ENCODE data around the gene PRDM8. TPM values are rescaled to one million over a fixed set of nuclear protein-coding genes. Genes with fewer than 3 reads are reported as not detected.

Gene PRDM8
- total RNA-seq, 4 donors from 2014 or later = 24.1 to 63.5 (median 34.3) TPM

GRCh38 chr4:80252427-80252826 lies 55.1 kb downstream of the PRDM8 start:
- H3K27me3 ChIP-seq = peaks cover 0 to 3% (median 0%) of the 10 kb centered on the region in 4 donors
- H3K36me3 ChIP-seq = no peaks in the 10 kb centered on the region
- no peak for DNase-seq (ENCODE audit: extremely low spot score)
- H3K4me3 ChIP-seq = no peak overlapping the region
- intact Hi-C loops (cut with DNase I) = no loop called here
- H3K9me3 ChIP-seq = no peaks in the 10 kb centered on the region
- no peak overlapping the region for H3K27ac ChIP-seq (replicated peaks in 1 of 4)
- no peaks in the 10 kb centered on the region for H3K4me1 ChIP-seq
- TF ChIP-seq POLR2AphosphoS5 (IDR thresholded peaks at IDR 0.05) = no peak
- no peak for TF ChIP-seq POLR2A (IDR thresholded peaks at IDR 0.05; ENCODE audit: low read depth)
- no peak for TF ChIP-seq EP300 (IDR thresholded peaks at IDR 0.05)
- no peak for TF ChIP-seq CTCF (IDR thresholded peaks at IDR 0.05)

GRCh38 chr4:80252953-80253352 lies 55.6 kb downstream of the PRDM8 start:
- no peaks in the 10 kb centered on the region for H3K9me3 ChIP-seq
- H3K27ac ChIP-seq (replicated peaks in 1 of 4) = no peak overlapping the region
- H3K4me1 ChIP-seq = no peaks in the 10 kb centered on the region
- intact Hi-C loops (cut with DNase I) = no loop called here
- H3K27me3 ChIP-seq = peaks cover 0 to 3% (median 0%) of the 10 kb centered on the region in 4 donors
- no peak for DNase-seq (ENCODE audit: extremely low spot score)
- no peak overlapping the region for H3K4me3 ChIP-seq
- no peaks in the 10 kb centered on the region for H3K36me3 ChIP-seq
- TF ChIP-seq EP300 (IDR thresholded peaks at IDR 0.05) (no peak), CTCF (IDR thresholded peaks at IDR 0.05) (no peak), POLR2AphosphoS5 (IDR thresholded peaks at IDR 0.05) (no peak), POLR2A (IDR thresholded peaks at IDR 0.05; ENCODE audit: low read depth) (no peak)

GRCh38 chr4:80253510-80253909 lies 56.2 kb downstream of the PRDM8 start:
- no peaks in the 10 kb centered on the region for H3K9me3 ChIP-seq
- intact Hi-C loops (cut with DNase I) = no loop called here
- H3K36me3 ChIP-seq = no peaks in the 10 kb centered on the region
- no peak overlapping the region for H3K27ac ChIP-seq (replicated peaks in 1 of 4)
- peaks cover 0 to 3% (median 0%) of the 10 kb centered on the region in 4 donors for H3K27me3 ChIP-seq
- TF ChIP-seq EP300 (IDR thresholded peaks at IDR 0.05) (no peak), POLR2AphosphoS5 (IDR thresholded peaks at IDR 0.05) (no peak), POLR2A (IDR thresholded peaks at IDR 0.05; ENCODE audit: low read depth) (no peak), CTCF (IDR thresholded peaks at IDR 0.05) (no peak)
- no peaks in the 10 kb centered on the region for H3K4me1 ChIP-seq
- WGBS = 67% methylated on average over 4 of the region's 4 CpGs
- no peak overlapping the region for H3K4me3 ChIP-seq
- DNase-seq (ENCODE audit: extremely low spot score) = no peak

Other genes with a start within 250 kb of the PRDM8 start
- 100 to 1,000 TPM; 319 to 518 (median 329) TPM for gene ANTXR2, start 124.3 kb upstream of the PRDM8 start, total RNA-seq
- 1 to 10 TPM; 1.2 to 4.2 (median 2.0) TPM for gene FGF5, start 69.2 kb downstream of the PRDM8 start, total RNA-seq
- 1 to 10 TPM in 2 of 4 donors, under 1 TPM in 1, not detected in 1; 0.84 to 2.5 (median 2.2) TPM for gene CFAP299, start 138.2 kb downstream of the PRDM8 start, total RNA-seq

Data from esophagus muscularis mucosa (tissue), 4 donors.